Fibroblast of the conjunctiva (primary cell): Measurements from ENCODE around the gene DLX6.
"Not testable (repeated sequence)": the region's sequence is repeated elsewhere in the genome, so short reads cannot be mapped to it uniquely, and the experiment has no call there.

Experiments used
- DNase-seq: peaks from one replicate; pipeline ENCODE4 v3.0.0-alpha.2; 2010; ENCODE audit warnings: low read depth

The DLX6 gene

GRCh38 chr7:97024209-97025129 lies 19.1 kb downstream of the DLX6 start, which contains the start of gene DLX5:
Gene DLX5, minus strand, starts transcription at chr7:97024831. Its CDS starts 208 bp downstream, at chr7:97024623.
- no peak for DNase-seq

GRCh38 chr7:97025130-97025499 lies 19.8 kb downstream of the DLX6 start:
- DNase-seq, result no peak

GRCh38 chr7:97025983-97026714 lies 20.8 kb downstream of the DLX6 start:
- no peak for DNase-seq

GRCh38 chr7:97026715-97027426 lies 21.5 kb downstream of the DLX6 start:
- DNase-seq, result no peak

- DNase-seq, result peak; percentile 74
Observed at GRCh38 chr7:97027427-97028234, 22.3 kb downstream of the DLX6 start.

GRCh38 chr7:97034213-97034852 lies 29.0 kb downstream of the DLX6 start:
- not testable (repeated sequence) for DNase-seq

GRCh38 chr7:97039374-97040065 lies 34.2 kb downstream of the DLX6 start:
- DNase-seq, result no peak

- no peak for DNase-seq
Observed at GRCh38 chr7:97043281-97043680, 37.9 kb downstream of the DLX6 start.
